SH-SY5Y (cell line): Measurements from ENCODE around the gene RASAL2.

ENCODE experiments used
- GATA2 ChIP-seq: IDR thresholded peaks from 2 replicates; pipeline ENCODE4 v1.6.1; 2011; ENCODE audit warnings: mild to moderate bottlenecking, low read depth, low read length
- GATA3 ChIP-seq: IDR thresholded peaks from 2 replicates; pipeline ENCODE4 v1.6.1; 2011; ENCODE audit warnings: low read depth, mild to moderate bottlenecking, low read length, moderate library complexity

DNA sequence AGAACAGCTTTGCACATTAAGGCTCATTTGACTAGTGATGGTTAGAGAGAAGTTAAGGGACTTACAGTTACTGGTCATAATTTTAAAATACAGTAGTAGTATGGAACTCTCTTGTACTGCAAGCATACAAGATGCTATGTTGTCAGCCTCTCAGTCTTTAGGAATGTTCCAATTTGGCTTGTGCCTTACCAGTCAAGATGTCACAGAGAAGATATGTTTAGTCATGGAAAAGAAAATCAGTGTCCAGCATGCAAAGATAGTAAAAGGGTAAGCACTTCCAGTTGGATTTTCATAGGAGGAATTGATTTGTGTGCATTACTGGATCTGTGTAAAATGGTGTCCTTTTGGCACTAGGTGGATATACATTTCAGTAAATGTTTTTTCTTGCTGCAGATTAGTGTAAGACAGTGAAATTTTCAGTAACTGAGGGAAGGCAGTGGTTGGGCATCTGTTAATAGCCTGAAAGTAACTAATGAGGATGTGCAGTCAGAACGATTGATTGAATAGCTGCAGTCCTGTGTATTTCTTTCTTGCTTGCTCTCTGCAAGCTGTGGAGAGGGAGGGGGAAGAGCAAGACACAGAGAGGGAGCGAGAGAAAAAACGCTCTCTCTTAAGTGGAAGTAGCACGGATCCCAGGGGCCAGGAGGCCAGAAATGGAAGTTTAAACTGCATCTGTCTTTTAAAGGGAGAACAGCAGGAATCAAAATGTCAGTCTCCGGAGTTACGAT, 294.7 kb downstream of the RASAL2 start:
- TF ChIP-seq GATA2 (no peak), GATA3 (no peak)
